GM10248 (cell line): ENCODE measurements around the gene SCN4B.

Experiments used
- CTCF ChIA-PET: fragments of 300-600 bp; sonication (Branson Sonifier 250); formaldehyde crosslinking; extraction: SDS; loops from one replicate; lab custom pipeline; 2021; ENCODE audit warnings: antibody characterized with exemption; lab: Yijun Ruan, JAX
- POLR2A ChIA-PET: fragments of 350-650 bp; sonication (Branson Sonifier 250); formaldehyde crosslinking; extraction: SDS; loops from one replicate; lab custom pipeline; 2020; ENCODE audit warnings: antibody characterized with exemption; lab: Yijun Ruan, JAX
- DNase-seq: peaks from one replicate; pipeline ENCODE4 v3.0.0; 2012; ENCODE audit errors: extremely low spot score
- CTCF ChIP-seq: IDR thresholded peaks from 2 replicates; pipeline ENCODE4 v1.5.1; 2012; ENCODE audit warnings: mild to moderate bottlenecking, low read depth; ENCODE audit errors: extremely low read depth, missing control alignments, control extremely low read depth

SCN4B gene

GRCh38 chr11:118105657-118106305 lies 46.8 kb downstream of the SCN4B start:
- TF ChIP-seq CTCF, result no peak
- POLR2A ChIA-PET, result no interaction called here
- no peak for DNase-seq
- CTCF ChIA-PET, result interaction anchor here (1.0 to 1.8 kb wide), 3 partner anchors 10 to 159 kb away, joined by 3 to 5 read pairs (median 3); no protein-coding TSS in a partner anchor

GRCh38 chr11:118104491-118104890 lies 48.1 kb downstream of the SCN4B start:
- no peak for DNase-seq
- CTCF ChIA-PET, result interaction anchor here (1.0 to 1.5 kb wide), 2 partner anchors 12 to 158 kb away, joined by 3 to 5 read pairs; no protein-coding TSS in a partner anchor
- POLR2A ChIA-PET, result no interaction called here
- no peak for TF ChIP-seq CTCF

- ChIA-PET CTCF (interaction anchor here (1.4 kb wide), 1 partner anchor 259 kb away, joined by 3 read pairs; no protein-coding TSS in a partner anchor), POLR2A (no interaction called here)
- no peak for DNase-seq
Measured at GRCh38 chr11:118102721-118103261, 49.8 kb downstream of the SCN4B start.

GRCh38 chr11:118100691-118101232 lies 51.9 kb downstream of the SCN4B start:
- no peak for TF ChIP-seq CTCF
- DNase-seq, result no peak
- POLR2A ChIA-PET, result no interaction called here
- CTCF ChIA-PET, result interaction anchor here (0.9 to 1.5 kb wide), 2 partner anchors 13 to 257 kb away, joined by 3 read pairs; no protein-coding TSS in a partner anchor

More at GRCh38 chr11:118102721-118103261, 49.8 kb downstream of the SCN4B start:
- no peak for TF ChIP-seq CTCF

- DNase-seq, result no peak
- ChIA-PET CTCF (interaction anchor here (0.9 to 1.5 kb wide), 2 partner anchors 14 to 257 kb away, joined by 3 read pairs; no protein-coding TSS in a partner anchor), POLR2A (no interaction called here)
- no peak for TF ChIP-seq CTCF
Measured at GRCh38 chr11:118099838-118100556, 52.6 kb downstream of the SCN4B start.
